GM21529 (cell line): ENCODE results near the gene DTX1.
A peak's percentile ranks its signal among the peaks of the same experiment; 100 is the strongest.
"Not testable (repeated sequence)": the region's sequence is repeated elsewhere in the genome, so short reads cannot be mapped to it uniquely, and the experiment has no call there.

Source experiments
- ATAC-seq: cut with Tn5 transposase; IDR thresholded peaks from one replicate; pipeline ENCODE4 v1.9.1; 2021; ENCODE audit not compliant: unreplicated experiment

DTX1 gene

DNA sequence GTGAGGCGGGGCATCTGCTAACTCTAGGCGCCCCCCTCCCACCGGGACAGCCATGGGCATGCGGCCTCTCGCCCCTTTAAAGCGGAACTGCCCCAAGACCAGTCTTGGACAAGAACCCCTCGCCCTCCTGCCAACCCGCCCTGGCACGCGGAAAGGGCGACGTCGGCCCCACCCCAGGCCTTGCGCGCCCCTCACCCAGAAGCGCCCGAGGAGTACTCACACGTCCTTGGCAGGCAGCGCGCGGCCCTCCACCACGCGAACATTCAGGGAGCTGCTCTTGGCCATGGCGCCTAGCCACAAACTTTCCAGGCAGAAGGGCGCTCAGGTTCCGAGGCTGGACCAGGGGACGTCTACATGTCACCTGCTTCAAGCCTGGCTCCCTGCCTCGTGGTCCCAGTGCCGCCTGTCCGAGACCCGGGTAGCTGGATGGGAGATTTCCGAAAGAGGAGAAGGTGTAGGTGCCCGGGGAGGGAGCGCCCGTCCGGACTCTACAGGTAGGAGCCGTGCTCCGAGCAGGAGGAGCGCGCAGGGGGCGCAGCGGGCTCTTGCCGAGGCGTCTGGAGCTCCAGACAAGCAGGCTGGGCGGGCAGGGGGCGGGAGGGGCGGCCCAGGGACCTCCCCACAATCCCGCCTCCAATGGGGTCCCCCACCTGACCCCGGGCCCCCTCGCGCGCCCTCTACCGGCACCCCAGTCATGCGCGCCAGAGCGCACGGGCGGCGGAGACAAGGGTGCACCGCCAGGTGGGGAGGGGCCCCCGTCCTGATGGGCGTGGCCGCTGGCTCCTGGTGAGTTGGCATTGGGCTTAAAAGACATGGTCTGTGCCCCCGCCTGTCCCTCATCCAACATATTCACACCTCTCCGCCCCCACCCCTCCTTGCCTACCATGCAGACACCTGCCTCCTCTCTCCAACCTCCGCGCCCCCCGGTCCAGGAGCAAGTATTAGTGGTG is 78.9 kb downstream of the DTX1 start, which contains the start of gene RASAL1:
Gene RASAL1, minus strand, starts transcription at position 584 of the 950 bp plus-strand sequence. Its CDS starts 299 bp downstream, at position 285.
- ATAC-seq, result peak; percentile 52

DNA sequence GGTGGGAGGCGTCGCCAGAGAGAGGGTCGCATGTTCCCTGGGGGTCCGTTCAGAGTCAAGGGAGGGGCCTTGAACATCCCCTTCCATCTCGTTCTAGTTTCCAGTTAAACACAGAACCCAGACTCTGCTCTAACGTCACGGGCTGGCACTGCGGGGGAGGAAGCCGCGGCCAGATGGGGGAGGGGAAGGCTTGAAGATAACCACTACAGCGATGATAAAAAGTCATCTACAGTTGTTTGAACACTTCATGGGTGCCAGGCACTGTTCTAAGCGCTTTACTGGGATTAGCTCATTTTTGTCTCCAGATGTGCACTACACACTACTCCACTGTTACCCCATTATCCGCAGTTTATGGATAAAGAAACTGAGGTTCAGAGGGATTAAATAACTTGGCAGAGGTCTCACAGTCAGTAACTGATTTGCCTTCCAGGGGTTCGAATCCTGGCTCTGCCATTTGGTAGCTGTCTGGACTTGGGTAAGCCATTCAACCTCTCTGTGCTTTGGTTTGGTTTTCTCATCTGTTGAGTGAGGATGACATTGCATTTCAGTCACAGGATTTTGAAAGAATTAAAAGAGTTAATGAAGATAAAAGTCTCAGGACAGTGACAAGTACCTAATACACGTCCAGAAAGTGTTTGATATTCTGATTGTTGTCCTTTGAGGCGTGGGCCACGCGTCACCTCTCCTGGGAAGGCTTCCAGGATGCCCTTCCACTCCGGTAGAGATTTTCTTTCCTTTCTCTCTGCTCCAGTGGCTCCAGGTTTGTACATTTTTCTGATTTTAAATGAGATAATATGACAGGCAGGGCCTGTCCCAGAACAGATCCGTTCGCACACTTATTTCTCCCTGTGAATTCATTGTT is 79.8 kb downstream of the DTX1 start:
- ATAC-seq, result peak; percentile 12

DNA sequence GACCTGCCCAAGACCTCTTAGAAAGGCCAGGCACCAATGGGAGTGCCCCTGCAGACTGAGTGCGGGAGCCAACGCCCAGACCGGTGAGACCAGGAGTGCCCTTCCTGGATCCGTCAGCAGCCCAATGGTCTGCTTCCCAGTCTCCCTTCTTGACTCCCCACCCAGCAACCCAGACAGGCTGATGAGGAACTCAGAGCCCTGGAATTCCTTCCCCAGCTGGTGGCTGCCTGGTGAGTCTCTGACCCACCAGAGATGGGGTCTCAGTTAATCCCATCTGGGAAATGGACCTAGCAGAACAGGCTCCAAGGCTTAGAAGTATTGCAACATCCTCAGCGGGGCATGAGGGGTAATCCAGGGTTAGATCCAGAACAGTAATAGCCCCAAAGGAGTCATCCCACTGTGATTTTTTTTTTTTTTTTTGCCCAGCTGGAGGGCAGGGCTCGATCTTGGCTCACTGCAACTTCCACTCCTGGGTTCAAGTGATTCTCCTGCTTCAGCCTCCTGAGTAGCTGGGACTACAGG is 80.5 kb downstream of the DTX1 start:
- ATAC-seq, result no peak

GRCh38 chr12:113137861-113138783 is 81.6 kb downstream of the DTX1 start:
- ATAC-seq, result no peak

- ATAC-seq, result no peak
These were observed 82.3 kb downstream of the DTX1 start for GRCh38 chr12:113138826-113139225.

- ATAC-seq, result no peak
These were observed 84.2 kb downstream of the DTX1 start for GRCh38 chr12:113140706-113141105.

DNA sequence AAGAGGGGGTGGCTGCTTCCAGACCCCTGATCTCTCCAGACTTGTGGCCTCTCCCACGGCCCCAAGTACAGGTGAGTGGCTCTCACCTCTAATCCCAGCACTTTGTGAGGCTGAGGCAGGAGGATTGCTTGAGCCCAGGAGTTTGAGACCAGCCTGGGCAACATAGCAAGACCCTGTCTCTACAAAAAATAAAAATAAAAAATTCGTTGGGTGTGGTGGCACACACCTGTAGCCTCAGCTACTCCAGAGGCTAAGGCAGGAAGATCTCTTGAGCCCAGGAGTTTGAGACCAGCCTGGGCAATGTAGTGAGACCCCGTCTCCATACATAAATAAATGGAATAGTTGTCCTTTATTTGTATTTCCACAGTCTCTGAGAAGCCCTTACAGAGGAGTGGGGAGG is 85.2 kb downstream of the DTX1 start:
- not testable (repeated sequence) for ATAC-seq

GRCh38 chr12:113142173-113142885 is 85.8 kb downstream of the DTX1 start:
- no peak for ATAC-seq

GRCh38 chr12:113142886-113143332 is 86.4 kb downstream of the DTX1 start:
- ATAC-seq, result no peak

DNA sequence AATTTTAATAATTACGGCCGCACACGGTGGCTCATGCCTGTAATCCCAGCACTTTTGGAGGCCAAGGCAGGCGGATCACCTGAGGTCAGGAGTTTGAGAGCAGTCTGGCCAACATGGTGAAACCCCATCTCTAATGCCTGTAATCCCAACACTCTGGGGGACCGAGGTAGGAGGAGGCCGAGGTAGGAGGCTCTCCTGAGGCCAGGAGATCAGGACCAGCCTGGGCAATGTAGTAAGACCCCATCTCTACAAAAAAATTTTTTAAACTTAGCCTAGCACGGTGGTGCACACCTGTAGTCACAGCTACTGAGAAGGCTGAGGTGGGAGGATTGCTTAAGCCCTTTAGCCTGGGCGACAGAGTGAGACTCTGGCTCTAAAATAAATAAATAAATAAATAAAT is 87.4 kb downstream of the DTX1 start:
- no peak for ATAC-seq

DNA sequence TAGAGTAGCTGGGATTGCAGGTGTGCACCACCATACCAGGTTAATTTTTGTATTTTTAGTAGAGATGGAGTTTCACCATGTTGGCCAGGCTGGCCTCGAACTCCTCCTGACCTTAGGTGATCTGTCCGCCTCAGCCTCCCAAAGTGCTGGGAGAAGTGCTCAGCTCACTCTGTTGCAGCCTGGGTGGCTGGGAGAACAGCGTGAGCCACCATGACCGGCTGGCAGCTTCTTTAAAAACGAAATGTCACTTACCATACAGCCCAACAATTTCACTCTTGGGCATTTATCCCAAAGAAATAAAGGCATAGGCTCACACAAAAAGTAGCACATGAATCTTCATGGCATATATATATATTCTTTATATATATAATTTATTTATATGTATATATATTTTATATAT is 88.3 kb downstream of the DTX1 start:
- no peak for ATAC-seq

DNA sequence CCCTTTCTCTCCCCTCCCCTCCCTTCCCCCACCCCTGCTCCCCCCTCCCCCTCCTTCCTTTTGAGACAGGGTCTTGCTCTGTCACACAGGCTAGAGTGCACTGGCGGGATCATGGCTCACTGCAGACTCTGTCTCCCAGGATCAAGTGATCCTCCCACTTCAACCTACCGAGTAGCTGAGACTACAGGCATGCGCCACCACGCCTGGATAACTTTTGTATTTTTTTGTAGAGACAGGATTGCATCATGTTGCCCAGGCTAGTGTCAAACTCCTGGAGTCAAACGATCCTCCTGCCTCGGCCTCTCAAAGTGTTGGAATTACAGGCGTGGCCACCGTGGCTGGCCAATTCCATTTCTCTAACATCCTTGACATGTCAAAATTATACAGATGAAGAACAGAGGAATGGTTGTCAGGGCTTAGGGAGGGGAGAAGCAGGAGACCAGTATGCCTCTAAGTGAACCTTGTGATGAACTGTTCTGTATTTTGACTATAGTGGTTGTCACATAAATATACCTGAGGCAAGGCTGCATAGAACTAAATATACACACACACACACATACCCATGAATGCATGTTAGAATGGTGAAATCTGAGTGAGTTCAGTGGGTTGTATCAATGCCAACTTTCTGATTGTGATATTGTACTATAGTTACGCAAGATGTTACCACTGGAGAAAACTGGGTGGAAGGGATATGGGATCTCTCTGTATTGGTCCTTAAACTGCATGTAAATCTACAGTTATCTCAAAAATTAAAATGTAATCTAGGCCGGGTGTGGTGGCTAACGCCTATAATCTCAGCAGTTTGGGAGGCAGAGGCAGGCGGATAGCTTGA is 89.4 kb downstream of the DTX1 start:
- ATAC-seq, result no peak

DNA sequence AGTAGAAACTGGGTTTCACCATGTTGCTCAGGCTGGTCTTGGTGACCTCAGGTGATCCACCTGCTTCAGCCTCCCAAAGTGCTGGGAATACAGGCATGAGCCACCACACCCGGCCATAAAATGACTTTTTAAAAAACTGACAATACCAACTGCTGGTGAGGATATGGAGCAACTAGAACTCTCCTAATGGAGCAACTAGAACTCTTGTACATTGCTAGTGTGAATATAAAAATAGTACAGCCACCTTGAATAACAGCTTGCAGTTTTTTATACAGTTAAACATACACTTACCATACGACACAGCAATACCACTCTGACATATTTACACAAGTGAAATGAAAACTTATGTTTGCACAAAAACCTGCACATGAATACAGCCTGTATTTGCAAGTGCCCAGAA is 90.5 kb downstream of the DTX1 start:
- ATAC-seq, result no peak
